Caco-2 (cell line): ENCODE data around the gene ACOXL. TPM values are rescaled to one million over a fixed set of nuclear protein-coding genes. Genes with fewer than 3 reads are reported as not detected.

ENCODE experiments used
- BruUV-seq: library from RNA; stranded (reverse); fragments of 400-500 nt; replicated peaks from 2 replicates; lab custom pipeline; 2021; lab: Mats Ljungman, UMichigan
- CTCF ChIA-PET: fragments of 300-600 bp; sonication (Branson Sonifier 250); formaldehyde crosslinking; loops from one replicate; lab custom pipeline; 2022; ENCODE audit warnings: antibody characterized with exemption; lab: Charles Lee
- POLR2A ChIA-PET: fragments of 300-600 bp; sonication (Branson Sonifier 250); formaldehyde crosslinking; loops from one replicate; lab custom pipeline; 2022; ENCODE audit warnings: antibody characterized with exemption; lab: Charles Lee
- DNase-seq, 2 experiments: peaks; one replicate each; pipeline versions ENCODE4 v3.0.0 to v3.0.0-alpha.2; 2020 to 2022
- H3K27me3 ChIP-seq: replicated peaks from 2 replicates; pipeline ENCODE4 v1.6.0; 2011; ENCODE audit warnings: low read length; ENCODE audit not compliant: control insufficient read depth, insufficient read depth
- H3K36me3 ChIP-seq: 2 replicates; pipeline ENCODE4 v1.5.1; 2011; ENCODE audit warnings: low read length; ENCODE audit not compliant: control insufficient read depth, insufficient read depth
- H3K4me1 ChIP-seq: fragments of 250-450 bp; sonication (Bioruptor Pico); 2 replicates; pipeline ENCODE4 v1.5.1; 2020; ENCODE audit warnings: mild to moderate bottlenecking
- H3K4me3 ChIP-seq: 2 replicates; pipeline ENCODE4 v1.5.1; 2011; ENCODE audit warnings: low read depth, mild to moderate bottlenecking, control low read depth, low read length
- H3K9me3 ChIP-seq: fragments of 250-450 bp; sonication (Bioruptor Pico); 2 replicates; pipeline ENCODE4 v1.5.1; 2020; ENCODE audit warnings: mild to moderate bottlenecking, moderate library complexity
- H3K27ac Mint-ChIP-seq: one replicate; pipeline ENCODE4 v1.8.0; 2022; ENCODE audit warnings: mixed read lengths; ENCODE audit not compliant: unreplicated experiment
- H3K27me3 Mint-ChIP-seq: one replicate; pipeline ENCODE4 v1.8.0; 2022; ENCODE audit warnings: mixed read lengths; ENCODE audit not compliant: insufficient read depth, unreplicated experiment
- H3K36me3 Mint-ChIP-seq: one replicate; pipeline ENCODE4 v1.8.0; 2022; ENCODE audit warnings: mild to moderate bottlenecking, mixed read lengths; ENCODE audit not compliant: insufficient read depth, unreplicated experiment
- H3K4me1 Mint-ChIP-seq: one replicate; pipeline ENCODE4 v1.8.0; 2022; ENCODE audit warnings: low read depth, mixed read lengths; ENCODE audit not compliant: unreplicated experiment
- H3K4me3 Mint-ChIP-seq: one replicate; pipeline ENCODE4 v1.8.0; 2022; ENCODE audit warnings: mild to moderate bottlenecking, moderate library complexity, mixed read lengths; ENCODE audit not compliant: unreplicated experiment
- H3K9me3 Mint-ChIP-seq: one replicate; pipeline ENCODE4 v1.8.0; 2022; ENCODE audit warnings: mixed read lengths; ENCODE audit not compliant: unreplicated experiment
- intact Hi-C: fragments of 100-400 bp; cut with micrococcal nuclease; formaldehyde crosslinking; loops from one replicate; pipeline ENCODE4 v1.10.0; 2022; ENCODE audit not compliant: unreplicated experiment
- total RNA-seq: library from RNA; stranded (reverse); gene quantifications from 2 replicates; pipeline ENCODE4 v1.2.3, GENCODE V29; 2022
- TF ChIP-seq, protein P1 (sequence below), 2 experiments: fragments of 200-600 bp in 1 of 2; IDR thresholded peaks; 1 replicate in 1 of 2; 2 replicates in 1 of 2; pipeline versions ENCODE4 v1.5.1 to v1.8.0; 2011 to 2022; ENCODE audit warnings: antibody characterized with exemption in 1 of 2, control low read depth in 1 of 2, inconsistent platforms in 1 of 2, low read depth in 1 of 2, low read length in 1 of 2, mild to moderate bottlenecking in 1 of 2, moderate library complexity in 1 of 2; ENCODE audit not compliant: insufficient read depth in 1 of 2, severe bottlenecking in 1 of 2, unreplicated experiment in 1 of 2

Gene ACOXL
- total RNA-seq, 1 experiment from 2014 or later = 2.6 TPM

DNA sequence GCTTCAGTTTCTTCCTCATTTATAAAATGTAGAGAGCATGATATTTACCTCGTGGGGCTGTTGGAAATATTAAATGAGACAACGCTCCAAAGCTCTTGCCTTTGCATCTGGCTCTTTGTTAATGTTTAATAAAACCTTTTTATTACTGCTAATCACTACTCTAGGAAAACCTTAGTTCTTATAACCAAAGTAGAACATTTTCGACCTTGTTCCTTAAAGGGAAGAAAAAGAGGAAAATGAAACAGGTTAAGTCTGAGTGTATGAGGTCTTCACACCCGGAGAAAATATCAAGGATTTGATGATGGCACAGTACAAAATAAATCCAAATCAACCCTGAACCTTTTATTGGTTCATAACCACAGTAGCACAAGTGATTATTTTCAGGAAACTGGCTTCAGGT is 301.8 kb downstream of the ACOXL start:
- H3K4me1 Mint-ChIP-seq = peaks cover 43% of the 10 kb centered on the region
- ChIA-PET POLR2A (no interaction called here), CTCF (no interaction called here)
- H3K27me3 ChIP-seq = no peaks in the 10 kb centered on the region
- no peaks in the 10 kb centered on the region; the same call in 1 of the 2 replicates for H3K36me3 ChIP-seq
- peaks cover 8% of the 10 kb centered on the region for H3K36me3 Mint-ChIP-seq
- no peak overlapping the region for H3K4me3 ChIP-seq
- TF ChIP-seq, protein P1, sequence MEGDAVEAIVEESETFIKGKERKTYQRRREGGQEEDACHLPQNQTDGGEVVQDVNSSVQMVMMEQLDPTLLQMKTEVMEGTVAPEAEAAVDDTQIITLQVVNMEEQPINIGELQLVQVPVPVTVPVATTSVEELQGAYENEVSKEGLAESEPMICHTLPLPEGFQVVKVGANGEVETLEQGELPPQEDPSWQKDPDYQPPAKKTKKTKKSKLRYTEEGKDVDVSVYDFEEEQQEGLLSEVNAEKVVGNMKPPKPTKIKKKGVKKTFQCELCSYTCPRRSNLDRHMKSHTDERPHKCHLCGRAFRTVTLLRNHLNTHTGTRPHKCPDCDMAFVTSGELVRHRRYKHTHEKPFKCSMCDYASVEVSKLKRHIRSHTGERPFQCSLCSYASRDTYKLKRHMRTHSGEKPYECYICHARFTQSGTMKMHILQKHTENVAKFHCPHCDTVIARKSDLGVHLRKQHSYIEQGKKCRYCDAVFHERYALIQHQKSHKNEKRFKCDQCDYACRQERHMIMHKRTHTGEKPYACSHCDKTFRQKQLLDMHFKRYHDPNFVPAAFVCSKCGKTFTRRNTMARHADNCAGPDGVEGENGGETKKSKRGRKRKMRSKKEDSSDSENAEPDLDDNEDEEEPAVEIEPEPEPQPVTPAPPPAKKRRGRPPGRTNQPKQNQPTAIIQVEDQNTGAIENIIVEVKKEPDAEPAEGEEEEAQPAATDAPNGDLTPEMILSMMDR (IDR thresholded peaks at IDR 0.05; ENCODE audit: insufficient read depth in 1 of 2, low read depth in 1 of 2, low read length in 1 of 2, severe bottlenecking in 1 of 2, unreplicated experiment in 1 of 2) = no peak
- no peak for DNase-seq
- H3K4me3 Mint-ChIP-seq = no peak overlapping the region
- BruUV-seq = no TSS peak
- intact Hi-C loops = no loop called here
- no peak overlapping the region for H3K27ac Mint-ChIP-seq
- H3K27me3 Mint-ChIP-seq = no peaks in the 10 kb centered on the region
- peaks cover 35% of the 10 kb centered on the region for H3K4me1 ChIP-seq
- H3K9me3 Mint-ChIP-seq = no peaks in the 10 kb centered on the region
- H3K9me3 ChIP-seq = no peaks in the 10 kb centered on the region; the same call in 1 of the 2 replicates

DNA sequence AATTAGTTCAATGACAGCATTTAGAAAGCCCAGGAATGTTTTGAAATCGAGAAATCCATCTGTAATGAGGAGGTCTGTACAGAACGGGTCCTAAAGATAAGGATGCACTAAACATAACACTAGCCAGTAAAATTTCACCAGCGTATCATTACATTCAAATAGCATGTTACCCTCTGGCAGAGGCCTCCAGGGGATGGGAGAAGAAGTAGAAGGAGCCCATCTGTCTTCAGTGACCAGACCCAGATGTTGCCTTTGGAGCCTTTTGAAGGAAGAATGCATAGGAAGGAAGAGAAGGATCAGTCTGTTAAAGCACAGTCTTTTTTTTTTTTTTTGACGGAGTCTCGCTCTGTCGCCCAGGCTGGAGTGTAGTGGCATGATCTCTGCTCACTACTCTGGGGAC is 302.2 kb downstream of the ACOXL start:
- POLR2A ChIA-PET = no interaction called here
- peaks cover 35% of the 10 kb centered on the region for H3K4me1 ChIP-seq
- no TSS peak for BruUV-seq
- no peaks in the 10 kb centered on the region for H3K27me3 ChIP-seq
- peaks cover 8% of the 10 kb centered on the region for H3K36me3 Mint-ChIP-seq
- CTCF ChIA-PET = no interaction called here
- H3K4me3 ChIP-seq = no peak overlapping the region
- H3K36me3 ChIP-seq = no peaks in the 10 kb centered on the region; the same call in 1 of the 2 replicates
- intact Hi-C loops = no loop called here
- H3K9me3 ChIP-seq = no peaks in the 10 kb centered on the region; the same call in 1 of the 2 replicates
- TF ChIP-seq, protein P1 (IDR thresholded peaks at IDR 0.05; ENCODE audit: insufficient read depth in 1 of 2, low read depth in 1 of 2, low read length in 1 of 2, severe bottlenecking in 1 of 2, unreplicated experiment in 1 of 2) = no peak
- H3K27ac Mint-ChIP-seq = no peak overlapping the region
- no peak overlapping the region for H3K4me3 Mint-ChIP-seq
- H3K4me1 Mint-ChIP-seq = peaks cover 41% of the 10 kb centered on the region
- no peak for DNase-seq
- H3K27me3 Mint-ChIP-seq = no peaks in the 10 kb centered on the region
- H3K9me3 Mint-ChIP-seq = no peaks in the 10 kb centered on the region

DNA sequence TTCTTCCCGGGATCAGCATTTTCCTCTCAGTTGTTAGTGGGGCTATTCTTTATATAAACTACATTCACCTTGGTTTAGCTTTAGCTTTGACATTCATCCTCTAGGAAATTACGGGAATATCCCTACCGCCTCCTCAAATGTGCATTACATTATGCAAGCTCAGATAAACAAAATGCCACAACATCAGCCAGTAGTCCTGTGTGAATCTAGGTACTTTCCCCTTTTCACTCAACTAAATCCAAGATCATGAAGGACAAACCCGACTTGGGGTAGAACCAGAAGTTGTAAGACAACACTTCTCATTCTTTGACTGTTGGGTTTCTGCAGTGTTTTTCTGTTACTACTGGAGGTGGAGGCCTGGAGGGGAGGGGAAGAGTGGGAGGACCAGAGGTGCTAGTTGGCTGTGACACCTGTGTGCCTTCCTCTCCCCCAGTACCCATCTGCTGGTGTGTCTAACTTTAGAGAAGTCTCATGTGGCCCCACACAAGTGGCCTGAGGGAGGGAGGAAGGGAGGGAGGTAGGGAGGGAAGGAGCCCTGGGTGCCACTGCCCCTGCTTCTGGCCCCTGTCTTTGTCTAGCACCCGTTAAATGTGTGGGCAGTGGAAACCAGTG is 303.6 kb downstream of the ACOXL start:
- peaks cover 8% of the 10 kb centered on the region for H3K36me3 Mint-ChIP-seq
- H3K9me3 Mint-ChIP-seq = no peaks in the 10 kb centered on the region
- intact Hi-C loops = no loop called here
- TF ChIP-seq, protein P1 (IDR thresholded peaks at IDR 0.05; ENCODE audit: insufficient read depth in 1 of 2, low read depth in 1 of 2, low read length in 1 of 2, severe bottlenecking in 1 of 2, unreplicated experiment in 1 of 2) = no peak
- H3K36me3 ChIP-seq = no peaks in the 10 kb centered on the region; the same call in 1 of the 2 replicates
- H3K4me1 Mint-ChIP-seq = peaks cover 27% of the 10 kb centered on the region
- no peak overlapping the region for H3K4me3 Mint-ChIP-seq
- H3K4me1 ChIP-seq = peaks cover 28% of the 10 kb centered on the region
- H3K27ac Mint-ChIP-seq = no peak overlapping the region
- no TSS peak for BruUV-seq
- H3K9me3 ChIP-seq = no peaks in the 10 kb centered on the region; the same call in 1 of the 2 replicates
- CTCF ChIA-PET = no interaction called here
- H3K27me3 Mint-ChIP-seq = no peaks in the 10 kb centered on the region
- H3K4me3 ChIP-seq = no peak overlapping the region
- POLR2A ChIA-PET = no interaction called here
- DNase-seq = no peak
- H3K27me3 ChIP-seq = no peaks in the 10 kb centered on the region
